Prostate gland (tissue), 2 donors: ENCODE data around the gene AGBL3. TPM values are rescaled to one million over a fixed set of nuclear protein-coding genes. Genes with fewer than 3 reads are reported as not detected.
A peak's percentile ranks its signal among the peaks of the same experiment; 100 is the strongest.

Experiments used
- DNase-seq: peaks from one replicate; pipeline ENCODE4 v3.0.0-alpha.2; 2019; ENCODE audit warnings: low spot score
- H3K27ac ChIP-seq, 2 donors: fragments of 200-600 bp; sonication (generic); 2 replicates each; pipeline ENCODE4 v1.5.1; 2017 to 2019
- H3K27me3 ChIP-seq: fragments of 200-600 bp; sonication (generic); replicated peaks from 2 replicates; pipeline ENCODE4 v1.5.1; 2019; ENCODE audit not compliant: insufficient read depth
- H3K36me3 ChIP-seq, 2 donors: fragments of 200-600 bp; sonication (generic); 1 replicate in 1 of 2; 2 replicates in 1 of 2; pipeline versions ENCODE4 v1.5.1 to v1.8.1; 2017 to 2019
- H3K4me1 ChIP-seq: fragments of 200-600 bp; sonication (generic); replicated peaks from 2 replicates; pipeline ENCODE4 v1.5.1; 2019
- H3K4me3 ChIP-seq, 2 donors: fragments of 200-600 bp; sonication (generic); 2 replicates each; pipeline ENCODE4 v1.5.1; 2017 to 2019
- H3K9me3 ChIP-seq: fragments of 200-600 bp; sonication (generic); 2 replicates; pipeline ENCODE4 v1.5.1; 2017
- CTCF ChIP-seq, 4 experiments: fragments of 200-600 bp in 2 of 4; fragments of 450-650 bp in 2 of 4; sonication (generic) in 2 of 4; IDR thresholded peaks; 1 replicate in 3 of 4; 2 replicates in 1 of 4; pipeline ENCODE4 v1.5.1; 2016 to 2019; ENCODE audit warnings: antibody characterized with exemption in 4 of 4, mild to moderate bottlenecking in 2 of 4, moderate library complexity in 2 of 4
- POLR2A ChIP-seq: fragments of 450-650 bp; IDR thresholded peaks from one replicate; pipeline ENCODE4 v1.6.1; 2016; ENCODE audit warnings: antibody characterized with exemption, mild to moderate bottlenecking
- POLR2AphosphoS5 ChIP-seq: sonication (generic); formaldehyde crosslinking; IDR thresholded peaks from one replicate; pipeline ENCODE4 v1.6.1; 2017; ENCODE audit warnings: antibody characterized with exemption
- WGBS: methylation state at CpG from one replicate; pipeline ENCODE4 v1.1.5; 2018; 5-methylcytosine and 5-hydroxymethylcytosine counted together
- intact Hi-C: fragments of 100-400 bp; cut with DNase I; formaldehyde crosslinking; loops from one replicate; pipeline ENCODE4 v1.14.2; 2022
- total RNA-seq, 2 donors: library from RNA; depleted of rRNA; stranded (reverse); fragments of >200 nt; gene quantifications; one replicate each; pipeline ENCODE4 v1.1.0, GENCODE V29; 2016

The AGBL3 gene
- total RNA-seq, 2 donors from 2014 or later: 1.4 to 2.6 TPM

- no peaks in the 10 kb centered on the region for H3K27me3 ChIP-seq
- 81% methylated on average over 2 of the region's 2 CpGs for WGBS
These were observed 108.3 kb downstream of the AGBL3 start for GRCh38 chr7:135094472-135095237.

GRCh38 chr7:135095450-135095849 is 109.1 kb downstream of the AGBL3 start:
- WGBS: 75% methylated on average over 1 of the region's 1 CpG
- intact Hi-C loops: no loop called here
- H3K36me3 ChIP-seq: no peaks in the 10 kb centered on the region
- H3K4me1 ChIP-seq: no peaks in the 10 kb centered on the region
- TF ChIP-seq POLR2AphosphoS5 (peak; percentile 24), POLR2A (no peak), CTCF (IDR thresholded peaks at IDR 0.05) (no peak)
- no peak overlapping the region for H3K4me3 ChIP-seq
- H3K27me3 ChIP-seq: no peaks in the 10 kb centered on the region
- no peak for DNase-seq
- H3K27ac ChIP-seq: no peak overlapping the region
- no peaks in the 10 kb centered on the region for H3K9me3 ChIP-seq

More at GRCh38 chr7:135094472-135095237, 108.3 kb downstream of the AGBL3 start:
- Histone ChIP-seq H3K27ac (no peak overlapping the region), H3K36me3 (no peaks in the 10 kb centered on the region), H3K4me3 (no peak overlapping the region), H3K9me3 (no peaks in the 10 kb centered on the region), H3K4me1 (no peaks in the 10 kb centered on the region)
- intact Hi-C loops: no loop called here
- TF ChIP-seq POLR2AphosphoS5: no peak
- no peak for TF ChIP-seq CTCF (IDR thresholded peaks at IDR 0.05)
- no peak for TF ChIP-seq POLR2A
- DNase-seq: no peak

- H3K36me3 ChIP-seq: no peaks in the 10 kb centered on the region
- no peak overlapping the region for H3K4me3 ChIP-seq
- H3K27ac ChIP-seq: no peak overlapping the region
- TF ChIP-seq POLR2A (no peak), POLR2AphosphoS5 (no peak), CTCF (IDR thresholded peaks at IDR 0.05) (no peak)
- no peak for DNase-seq
- no peaks in the 10 kb centered on the region for H3K4me1 ChIP-seq
- H3K27me3 ChIP-seq: no peaks in the 10 kb centered on the region
- intact Hi-C loops: no loop called here
- H3K9me3 ChIP-seq: no peaks in the 10 kb centered on the region
- 39% methylated on average over 3 of the region's 3 CpGs for WGBS
These were observed 112.1 kb downstream of the AGBL3 start for GRCh38 chr7:135098391-135098790.

- no peak overlapping the region for H3K4me3 ChIP-seq
- DNase-seq: no peak
- intact Hi-C loops: no loop called here
- TF ChIP-seq POLR2A: no peak
- TF ChIP-seq CTCF (IDR thresholded peaks at IDR 0.05): no peak
- TF ChIP-seq POLR2AphosphoS5: no peak
- no peak overlapping the region for H3K27ac ChIP-seq
- no peaks in the 10 kb centered on the region for H3K4me1 ChIP-seq
- no peaks in the 10 kb centered on the region for H3K36me3 ChIP-seq
- no peaks in the 10 kb centered on the region for H3K9me3 ChIP-seq
- H3K27me3 ChIP-seq: no peaks in the 10 kb centered on the region
These were observed 114.5 kb downstream of the AGBL3 start for GRCh38 chr7:135100856-135101255.

DNA sequence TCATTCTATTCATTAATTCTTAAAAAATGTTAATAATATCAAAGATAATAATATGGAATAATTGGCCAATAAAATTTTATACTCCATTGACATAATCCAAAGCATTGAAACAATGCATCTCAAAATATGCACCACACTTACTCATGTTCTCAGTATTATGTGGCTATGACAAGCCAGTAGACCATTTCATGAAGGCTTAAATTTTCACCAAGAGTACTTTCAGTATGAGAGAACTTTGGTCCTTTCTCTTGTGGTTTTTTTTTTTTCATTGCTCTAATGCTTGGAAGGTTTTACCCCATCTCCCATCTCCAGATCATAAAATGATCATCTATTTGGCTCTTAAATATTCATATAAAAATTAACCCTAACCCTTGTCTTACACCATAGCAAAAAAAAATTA is 116.1 kb downstream of the AGBL3 start:
- no peak overlapping the region for H3K27ac ChIP-seq
- H3K27me3 ChIP-seq: no peaks in the 10 kb centered on the region
- no peak overlapping the region for H3K4me3 ChIP-seq
- H3K9me3 ChIP-seq: no peaks in the 10 kb centered on the region
- H3K36me3 ChIP-seq: no peaks in the 10 kb centered on the region
- TF ChIP-seq CTCF (IDR thresholded peaks at IDR 0.05) (no peak), POLR2A (no peak), POLR2AphosphoS5 (no peak)
- H3K4me1 ChIP-seq: no peaks in the 10 kb centered on the region
- intact Hi-C loops: no loop called here
- no peak for DNase-seq
